ENCODE measurements around the gene CEP128.

The CEP128 gene

GRCh38 chr14:80456209-80456608, 485.3 kb downstream of the CEP128 start:
- DNase-seq, result no peak

- DNase-seq, result no peak
These were observed 486.5 kb downstream of the CEP128 start for GRCh38 chr14:80455031-80455430.

- DNase-seq, result no peak
These were observed 493.3 kb downstream of the CEP128 start for GRCh38 chr14:80448267-80448666.

GRCh38 chr14:80447392-80447791, 494.1 kb downstream of the CEP128 start:
- no peak for DNase-seq
